GM10248 (cell line): Measurements from ENCODE around the gene DYRK2.

Experiments
- CTCF ChIA-PET: fragments of 300-600 bp; sonication (Branson Sonifier 250); formaldehyde crosslinking; extraction: SDS; loops from one replicate; lab custom pipeline; 2021; ENCODE audit warnings: antibody characterized with exemption; lab: Yijun Ruan, JAX
- POLR2A ChIA-PET: fragments of 350-650 bp; sonication (Branson Sonifier 250); formaldehyde crosslinking; extraction: SDS; loops from one replicate; lab custom pipeline; 2020; ENCODE audit warnings: antibody characterized with exemption; lab: Yijun Ruan, JAX
- DNase-seq: peaks from one replicate; pipeline ENCODE4 v3.0.0; 2012; ENCODE audit errors: extremely low spot score
- CTCF ChIP-seq: IDR thresholded peaks from 2 replicates; pipeline ENCODE4 v1.5.1; 2012; ENCODE audit warnings: mild to moderate bottlenecking, low read depth; ENCODE audit errors: extremely low read depth, missing control alignments, control extremely low read depth

DYRK2 gene

GRCh38 chr12:67692966-67693365 lies 44.4 kb downstream of the DYRK2 start:
- TF ChIP-seq CTCF: no peak
- no peak for DNase-seq
- ChIA-PET POLR2A (no interaction called here), CTCF (interaction anchor here (1.8 kb wide), 1 partner anchor 9 kb away, joined by 6 read pairs; no protein-coding TSS in a partner anchor)

GRCh38 chr12:67693894-67694293 lies 45.3 kb downstream of the DYRK2 start:
- ChIA-PET CTCF (interaction anchor here (1.8 kb wide), 1 partner anchor 9 kb away, joined by 6 read pairs; no protein-coding TSS in a partner anchor), POLR2A (no interaction called here)
- no peak for DNase-seq
- no peak for TF ChIP-seq CTCF

- ChIA-PET CTCF (interaction anchor here (1.8 kb wide), 1 partner anchor 10 kb away, joined by 6 read pairs; no protein-coding TSS in a partner anchor), POLR2A (no interaction called here)
- no peak for DNase-seq
- no peak for TF ChIP-seq CTCF
These were observed 45.9 kb downstream of the DYRK2 start for GRCh38 chr12:67694306-67694900.

- CTCF ChIA-PET: no interaction called here
- no peak for DNase-seq
- TF ChIP-seq CTCF: no peak
- POLR2A ChIA-PET: no interaction called here
These were observed 47.4 kb downstream of the DYRK2 start for GRCh38 chr12:67695974-67696373.

- CTCF ChIA-PET: no interaction called here
- POLR2A ChIA-PET: no interaction called here
- TF ChIP-seq CTCF: no peak
- no peak for DNase-seq
These were observed 48.9 kb downstream of the DYRK2 start for GRCh38 chr12:67697443-67697842.

- CTCF ChIA-PET: no interaction called here
- TF ChIP-seq CTCF: no peak
- POLR2A ChIA-PET: no interaction called here
- DNase-seq: no peak
These were observed 49.4 kb downstream of the DYRK2 start for GRCh38 chr12:67697967-67698366.
